SK-N-SH (cell line): Measurements from ENCODE around the gene ZMIZ1. TPM values are rescaled to one million over a fixed set of nuclear protein-coding genes. Genes with fewer than 3 reads are reported as not detected.

Source experiments
- CTCF ChIA-PET: fragments of 300-600, 350-600 bp; formaldehyde crosslinking; extraction: SDS; loops from one replicate; lab custom pipeline; 2021; lab: Yijun Ruan, JAX
- POLR2A ChIA-PET: fragments of 350-600 bp; sonication (Branson Sonifier 250); formaldehyde crosslinking; extraction: SDS; loops from one replicate; lab custom pipeline; 2020; ENCODE audit warnings: antibody characterized with exemption, inconsistent platforms; lab: Yijun Ruan, JAX
- DNase-seq: peaks from one replicate; pipeline ENCODE4 v3.0.0; 2012
- H2AFZ ChIP-seq: fragments of 200-600 bp; sonication (generic); 2 replicates; pipeline ENCODE4 v1.8.1; 2016; ENCODE audit warnings: antibody characterized with exemption, mild to moderate bottlenecking, low read depth
- H3F3A ChIP-seq: fragments of 200-600 bp; sonication (generic); replicated peaks from 2 replicates; pipeline ENCODE3; 2016; ENCODE audit warnings: antibody characterized with exemption, mild to moderate bottlenecking; ENCODE audit not compliant: insufficient read depth
- H3K27ac ChIP-seq, 2 experiments: fragments of 200-500 bp in 1 of 2; fragments of 200-600 bp in 1 of 2; sonication (Bioruptor generic) in 1 of 2; sonication (generic), shearing (Covaris generic) in 1 of 2; 2 replicates each; pipeline versions ENCODE4 v1.5.1 to v1.6.1; 2014 to 2016; ENCODE audit warnings: low read depth in 2 of 2, inconsistent platforms in 1 of 2, low read length in 1 of 2, mild to moderate bottlenecking in 1 of 2, mixed read lengths in 1 of 2
- H3K27me3 ChIP-seq: fragments of 200-600 bp; sonication (generic), shearing (Covaris generic); 2 replicates; pipeline ENCODE4 v1.6.1; 2016; ENCODE audit warnings: mixed run types; ENCODE audit not compliant: insufficient read depth
- H3K36me3 ChIP-seq, 2 experiments: fragments of 200-500 bp in 1 of 2; fragments of 200-600 bp in 1 of 2; sonication (Bioruptor generic) in 1 of 2; sonication (generic) in 1 of 2; replicated peaks in 1 of 2; 2 replicates each; pipeline versions ENCODE3 to v1.5.1; 2014 to 2016; ENCODE audit warnings: low read length in 1 of 2, mild to moderate bottlenecking in 1 of 2; ENCODE audit not compliant: insufficient read depth in 2 of 2, control insufficient read depth in 1 of 2
- H3K4me1 ChIP-seq, 2 experiments: fragments of 200-500 bp in 1 of 2; fragments of 200-600 bp in 1 of 2; sonication (Bioruptor generic) in 1 of 2; sonication (generic), shearing (Covaris generic) in 1 of 2; 2 replicates each; pipeline versions ENCODE4 v1.5.1 to v1.6.1; 2014 to 2016; ENCODE audit warnings: low read depth in 1 of 2, low read length in 1 of 2, mixed run types in 1 of 2; ENCODE audit not compliant: insufficient read depth in 2 of 2, control insufficient read depth in 1 of 2
- H3K4me2 ChIP-seq: fragments of 200-600 bp; sonication (generic), shearing (Covaris generic); 2 replicates; pipeline ENCODE4 v1.6.1; 2017; ENCODE audit warnings: mixed run types
- H3K4me3 ChIP-seq, 2 experiments: fragments of 200-500 bp in 1 of 2; fragments of 200-600 bp in 1 of 2; sonication (Bioruptor generic) in 1 of 2; sonication (generic), shearing (Covaris generic) in 1 of 2; 2 replicates each; pipeline versions ENCODE4 v1.5.1 to v1.8.1; 2014 to 2016; ENCODE audit warnings: low read depth in 2 of 2, inconsistent platforms in 1 of 2, low read length in 1 of 2, mild to moderate bottlenecking in 1 of 2, mixed read lengths in 1 of 2, moderate library complexity in 1 of 2
- H3K79me2 ChIP-seq: fragments of 200-600 bp; sonication (generic); 2 replicates; pipeline ENCODE4 v1.8.1; 2017; ENCODE audit warnings: mild to moderate bottlenecking; ENCODE audit not compliant: insufficient read depth
- H3K9ac ChIP-seq: fragments of 200-600 bp; sonication (generic); 2 replicates; pipeline ENCODE4 v1.6.1; 2017; ENCODE audit warnings: mixed run types
- H3K9me2 ChIP-seq: fragments of 200-600 bp; sonication (generic); 2 replicates; pipeline ENCODE4 v1.6.1; 2017; ENCODE audit warnings: mixed run types
- H3K9me3 ChIP-seq: fragments of 200-600 bp; sonication (generic); 2 replicates; pipeline ENCODE4 v1.6.1; 2017; ENCODE audit warnings: mixed run types, mild to moderate bottlenecking, moderate library complexity
- H4K20me1 ChIP-seq: fragments of 200-600 bp; sonication (generic); 2 replicates; pipeline ENCODE4 v1.6.1; 2017; ENCODE audit warnings: mild to moderate bottlenecking, mixed run types; ENCODE audit not compliant: insufficient read depth
- EZH2phosphoT487 ChIP-seq: fragments of 200-600 bp; sonication (generic); IDR thresholded peaks from 2 replicates; pipeline ENCODE4 v1.6.1; 2017; ENCODE audit warnings: low read depth, mixed run types, mild to moderate bottlenecking, antibody characterized with exemption, moderate library complexity, borderline replicate concordance
- GABPA ChIP-seq: IDR thresholded peaks from 2 replicates; pipeline ENCODE4 v1.4.0; 2012; ENCODE audit warnings: low read depth, mild to moderate bottlenecking
- GATA2 ChIP-seq: sonication (generic); formaldehyde crosslinking; IDR thresholded peaks from 2 replicates; pipeline ENCODE4 v1.5.0; 2020; ENCODE audit warnings: mild to moderate bottlenecking, missing genetic modification reagents
- MEF2A ChIP-seq: IDR thresholded peaks from 2 replicates; pipeline ENCODE4 v1.4.0; 2012; ENCODE audit warnings: low read depth, borderline replicate concordance
- MXI1 ChIP-seq: IDR thresholded peaks from 2 replicates; pipeline ENCODE4 v1.6.1; 2012; ENCODE audit warnings: mild to moderate bottlenecking, low read depth, low read length, improper control_type of control experiment
- NFIC ChIP-seq: IDR thresholded peaks from 2 replicates; pipeline ENCODE4 v1.4.0; 2012; ENCODE audit warnings: borderline replicate concordance
- POLR2AphosphoS5 ChIP-seq: IDR thresholded peaks from 2 replicates; pipeline ENCODE4 v1.6.1; 2012; ENCODE audit warnings: low read depth, low read length
- RAD21 ChIP-seq: IDR thresholded peaks from 2 replicates; pipeline ENCODE4 v1.6.1; 2012; ENCODE audit warnings: mild to moderate bottlenecking, low read length
- RCOR1 ChIP-seq: fragments of 150-350 bp; IDR thresholded peaks from 2 replicates; pipeline ENCODE4 v1.6.1; 2017; ENCODE audit warnings: antibody characterized with exemption, low read length
- RFX5 ChIP-seq: IDR thresholded peaks from 2 replicates; pipeline ENCODE4 v1.6.1; 2012; ENCODE audit warnings: mild to moderate bottlenecking, improper control_type of control experiment, low read length
- RXRA ChIP-seq: IDR thresholded peaks from 2 replicates; pipeline ENCODE4 v1.4.0; 2012; ENCODE audit warnings: low read depth, mild to moderate bottlenecking, borderline replicate concordance
- TAF1 ChIP-seq: IDR thresholded peaks from 2 replicates; pipeline ENCODE4 v1.6.1; 2012; ENCODE audit warnings: low read depth, mild to moderate bottlenecking, low read length, moderate library complexity, borderline replicate concordance
- TCF12 ChIP-seq: IDR thresholded peaks from 2 replicates; pipeline ENCODE4 v1.4.0; 2012
- USF2 ChIP-seq: fragments of 150-350 bp; IDR thresholded peaks from 2 replicates; pipeline ENCODE4 v1.6.1; 2017; ENCODE audit warnings: antibody characterized with exemption, low read length, low read depth, borderline replicate concordance
- WGBS: methylation state at CpG from one replicate; pipeline ENCODE4 v1.1.6; 2017; ENCODE audit warnings: low lambda C conversion rate; 5-methylcytosine and 5-hydroxymethylcytosine counted together
- polyA plus RNA-seq, 3 experiments: library from polyadenylated mRNA; depleted of rRNA; stranded (reverse); fragments of >200 nt; gene quantifications; 2 replicates each; pipeline ENCODE4 v1.2.3, GENCODE V29; 2012

Gene ZMIZ1
- polyA plus RNA-seq, 1 of the 3 experiments (the other 2 are of a cell fraction) = 23.5 TPM

DNA sequence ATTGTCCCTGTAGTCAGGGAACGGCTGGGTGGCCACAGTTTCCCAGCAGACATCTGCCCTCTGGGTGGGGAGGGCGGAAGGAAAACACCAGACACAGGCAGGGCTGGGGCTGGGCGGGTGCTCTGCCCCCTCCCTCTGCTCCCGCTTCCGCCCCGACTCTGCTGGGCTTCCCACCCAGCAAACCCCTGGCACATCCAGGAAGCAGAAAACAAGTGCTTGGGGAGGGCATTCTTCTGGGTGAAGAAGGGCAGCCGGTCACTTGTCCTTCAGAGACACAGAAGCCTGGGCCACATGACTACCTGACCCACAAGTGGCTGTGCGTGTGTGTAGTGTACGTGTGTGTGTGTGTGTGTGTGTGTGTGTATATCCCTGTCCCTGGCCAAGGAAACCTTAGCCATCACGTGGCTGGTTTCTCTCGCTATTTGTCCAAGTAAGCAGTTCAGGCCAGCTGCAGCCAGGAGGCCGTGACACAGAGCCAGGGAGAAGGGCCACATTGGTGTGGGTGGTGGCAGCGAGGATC, 77.9 kb downstream of the ZMIZ1 start:
- TF ChIP-seq RXRA (no peak), NFIC (no peak), MXI1 (no peak)
- no peaks in the 10 kb centered on the region for H3K9me2 ChIP-seq
- H3K4me2 ChIP-seq = no peak overlapping the region
- no peak for DNase-seq
- H3K4me3 ChIP-seq = no peak overlapping the region
- no peaks in the 10 kb centered on the region for H3K9me3 ChIP-seq
- ChIA-PET POLR2A (no interaction called here), CTCF (no interaction called here)
- H4K20me1 ChIP-seq = peaks cover 8% of the 10 kb centered on the region
- no peak overlapping the region for H2AFZ ChIP-seq
- H3K27ac ChIP-seq = peak overlapping the region; percentile 82 to 97; a peak in 3 of 4 replicates
- H3K9ac ChIP-seq = no peak overlapping the region
- H3F3A ChIP-seq = peaks cover 30% of the 10 kb centered on the region
- no peaks in the 10 kb centered on the region for H3K27me3 ChIP-seq
- peaks cover 49 to 90% of the 10 kb centered on the region in 2 experiments; a peak in 3 of 4 replicates for H3K4me1 ChIP-seq
- H3K36me3 ChIP-seq = peaks cover 2 to 12% of the 10 kb centered on the region in 2 experiments
- H3K79me2 ChIP-seq = peaks cover 61% of the 10 kb centered on the region; the same call in 1 of the 2 replicates
- 88% methylated on average over 9 of the region's 13 CpGs for WGBS

DNA sequence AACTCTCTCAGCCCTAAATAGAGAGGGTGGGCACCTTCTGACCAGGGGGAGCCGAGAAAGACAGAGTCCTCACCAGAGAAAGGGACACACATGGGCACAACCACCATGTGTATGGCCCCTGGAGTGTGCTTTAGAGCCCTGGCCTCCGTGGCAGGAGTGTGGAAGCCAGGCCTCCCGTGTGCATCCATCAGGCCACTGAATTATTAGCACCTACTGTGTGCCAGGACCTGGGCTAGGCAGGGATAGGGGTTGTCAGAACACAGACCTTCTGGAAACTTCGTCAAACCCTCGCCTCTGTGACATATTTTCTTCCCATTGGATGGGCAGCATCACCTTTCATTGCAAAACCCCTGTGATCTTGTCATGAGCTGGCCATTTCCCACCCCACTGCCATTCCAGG, 78.5 kb downstream of the ZMIZ1 start:
- Histone ChIP-seq H3K36me3 (peaks cover 2 to 8% of the 10 kb centered on the region in 2 experiments), H3K79me2 (peaks cover 60% of the 10 kb centered on the region), H3K27me3 (no peaks in the 10 kb centered on the region), H3K27ac (peak overlapping the region; percentile 82 to 97; a peak in 3 of 4 replicates), H4K20me1 (peaks cover 5% of the 10 kb centered on the region; the same call in 1 of the 2 replicates), H3F3A (peaks cover 30% of the 10 kb centered on the region), H2AFZ (no peak overlapping the region), H3K4me3 (no peak overlapping the region), H3K9me2 (no peaks in the 10 kb centered on the region), H3K9me3 (no peaks in the 10 kb centered on the region), H3K4me2 (no peak overlapping the region), H3K4me1 (peaks cover 51 to 96% of the 10 kb centered on the region in 2 experiments; a peak in 3 of 4 replicates), H3K9ac (no peak overlapping the region)
- POLR2A ChIA-PET = no interaction called here
- no peak for DNase-seq
- no peak for TF ChIP-seq TAF1
- TF ChIP-seq RCOR1 = no peak
- TF ChIP-seq GABPA = no peak
- TF ChIP-seq TCF12 = no peak
- no peak for TF ChIP-seq POLR2AphosphoS5
- no peak for TF ChIP-seq RFX5
- TF ChIP-seq MEF2A = no peak
- TF ChIP-seq USF2 = no peak
- 100% methylated on average over 3 of the region's 5 CpGs for whole genome bisulfite sequencing
- CTCF ChIA-PET = no interaction called here

DNA sequence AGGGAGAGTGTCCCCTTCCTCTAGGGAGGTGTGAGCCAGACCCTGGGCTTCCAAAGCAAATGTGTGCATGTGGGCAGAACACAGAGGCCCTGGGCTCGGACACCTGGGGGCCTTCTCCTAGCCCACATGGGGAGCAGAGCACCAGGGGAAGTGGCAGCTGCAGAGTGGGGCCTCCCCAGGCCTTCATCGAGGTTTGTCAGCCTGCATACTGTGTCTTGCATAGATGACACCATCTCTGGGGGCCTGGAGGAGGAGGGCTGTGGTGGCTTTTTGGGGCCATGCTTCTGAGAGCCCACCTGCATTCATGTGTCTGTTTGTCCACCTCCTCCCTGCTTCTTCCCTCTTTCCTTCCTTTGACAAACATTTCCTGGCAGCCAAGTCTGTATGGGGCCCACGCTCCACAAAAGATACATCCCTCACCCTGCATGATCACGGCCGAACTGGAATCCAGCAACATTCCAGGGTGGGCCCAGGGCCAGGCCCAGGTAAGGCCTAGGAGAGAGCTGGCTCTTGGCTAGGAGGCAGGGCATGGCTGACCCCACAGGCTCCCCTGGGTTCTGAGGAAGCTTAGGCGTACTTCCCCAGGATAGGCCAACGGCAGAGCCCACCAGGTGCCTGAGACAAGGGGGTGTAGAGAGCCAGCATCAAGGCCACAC, 79.2 kb downstream of the ZMIZ1 start:
- Histone ChIP-seq H4K20me1 (no peaks in the 10 kb centered on the region; the same call in 1 of the 2 replicates), H3K4me1 (peaks cover 55 to 94% of the 10 kb centered on the region in 2 experiments; a peak in 3 of 4 replicates), H3K79me2 (peaks cover 62% of the 10 kb centered on the region), H3K36me3 (peaks cover 0 to 8% of the 10 kb centered on the region in 2 experiments), H3K9me2 (no peaks in the 10 kb centered on the region), H2AFZ (no peak overlapping the region), H3K27ac (peak overlapping the region; percentile 82 to 97), H3F3A (peaks cover 30% of the 10 kb centered on the region), H3K9me3 (no peaks in the 10 kb centered on the region), H3K27me3 (no peaks in the 10 kb centered on the region), H3K4me3 (no peak overlapping the region), H3K9ac (no peak overlapping the region), H3K4me2 (peak overlapping the region; percentile 74; the same call in 1 of the 2 replicates)
- DNase-seq = no peak
- ChIA-PET POLR2A (no interaction called here), CTCF (interaction anchor here (0.5 to 2.7 kb wide), 3 partner anchors 10 to 81 kb away, joined by 3 to 17 read pairs (median 3); no protein-coding TSS in a partner anchor)
- WGBS = 93% methylated on average over 5 of the region's 7 CpGs
- TF ChIP-seq GATA2 (CRISPR knock-in tag) (no peak), EZH2phosphoT487 (no peak), RAD21 (no peak)
